T-cell (primary cell): ENCODE data around the gene WDR35. TPM values are rescaled to one million over a fixed set of nuclear protein-coding genes. Genes with fewer than 3 reads are reported as not detected.

ENCODE experiments used
- ATAC-seq, 4 experiments: fragments of 200-7000 bp in 3 of 4; fragments of 150-1000 bp in 1 of 4; cut with Tn5 transposase; replicated peaks in 1 of 4; 1 replicate in 3 of 4; 2 replicates in 1 of 4; pipeline ENCODE4 v1.10.0; 2021; ENCODE audit warnings: moderate library complexity in 3 of 4, mild to moderate bottlenecking in 2 of 4, moderate number of reproducible peaks in 1 of 4
- CTCF ChIA-PET, 2 donors: fragments of 300-600 bp; sonication (Branson Sonifier 250); formaldehyde crosslinking; loops; one replicate each; lab custom pipeline; 2022; ENCODE audit warnings: antibody characterized with exemption in 2 of 2; lab: Charles Lee
- POLR2A ChIA-PET, 2 donors: fragments of 300-600 bp; sonication (Branson Sonifier 250); formaldehyde crosslinking; loops; one replicate each; lab custom pipeline; 2022; ENCODE audit warnings: antibody characterized with exemption in 2 of 2; lab: Charles Lee
- DNase-seq, 35 experiments: peaks; one replicate each; pipeline versions ENCODE4 v3.0.0 to v3.0.0-alpha.2; 2013 to 2023
- H3K27ac ChIP-seq: one replicate; pipeline ENCODE4 v1.5.1; 2013; ENCODE audit warnings: low read length
- H3K27me3 ChIP-seq, 2 experiments: replicated peaks in 1 of 2; 1 replicate in 1 of 2; 2 replicates in 1 of 2; pipeline versions ENCODE4 v1.6.1 to v1.7.0; 2013; ENCODE audit warnings: low read length in 1 of 2, mixed read lengths in 1 of 2; ENCODE audit not compliant: control insufficient read depth in 2 of 2, insufficient read depth in 2 of 2; ENCODE audit errors: extremely low read depth in 1 of 2
- H3K36me3 ChIP-seq, 2 donors: 1 replicate in 1 of 2; 2 replicates in 1 of 2; pipeline versions ENCODE4 v1.6.1 to v1.7.0; 2013; ENCODE audit warnings: low read length in 1 of 2; ENCODE audit not compliant: control insufficient read depth in 2 of 2, insufficient read depth in 1 of 2; ENCODE audit errors: extremely low read depth in 1 of 2
- H3K4me1 ChIP-seq, 2 experiments: 1 replicate in 1 of 2; 2 replicates in 1 of 2; pipeline versions ENCODE4 v1.6.1 to v1.7.0; 2013; ENCODE audit warnings: low read length in 2 of 2, mixed read lengths in 1 of 2; ENCODE audit not compliant: insufficient read depth in 2 of 2, control insufficient read depth in 1 of 2; ENCODE audit errors: extremely low read depth in 1 of 2
- H3K4me3 ChIP-seq, 2 donors: 1 replicate in 1 of 2; 2 replicates in 1 of 2; pipeline versions ENCODE4 v1.5.1 to v1.7.0; 2013; ENCODE audit warnings: mild to moderate bottlenecking in 2 of 2, low read length in 1 of 2, moderate library complexity in 1 of 2; ENCODE audit not compliant: control insufficient read depth in 1 of 2; ENCODE audit errors: extremely low read depth in 1 of 2
- H3K9me3 ChIP-seq: 2 replicates; pipeline ENCODE4 v1.7.0; 2013
- H3K27ac Mint-ChIP-seq, 2 donors: one replicate each; pipeline ENCODE4 v1.8.0; 2020 to 2021; ENCODE audit warnings: mild to moderate bottlenecking in 2 of 2, mixed read lengths in 2 of 2
- H3K27me3 Mint-ChIP-seq, 2 donors: one replicate each; pipeline ENCODE4 v1.8.0; 2021 to 2022; ENCODE audit warnings: mixed read lengths in 2 of 2
- H3K36me3 Mint-ChIP-seq: one replicate; pipeline ENCODE4 v1.8.0; 2021; ENCODE audit warnings: mixed read lengths
- H3K4me1 Mint-ChIP-seq, 3 donors: one replicate each; pipeline ENCODE4 v1.8.0; 2020 to 2022; ENCODE audit warnings: mixed read lengths in 3 of 3, mild to moderate bottlenecking in 1 of 3
- H3K4me3 Mint-ChIP-seq, 3 donors: one replicate each; pipeline ENCODE4 v1.8.0; 2020 to 2022; ENCODE audit warnings: mild to moderate bottlenecking in 3 of 3, mixed read lengths in 3 of 3, moderate library complexity in 3 of 3
- H3K9me3 Mint-ChIP-seq, 3 donors: one replicate each; pipeline ENCODE4 v1.8.0; 2020 to 2022; ENCODE audit warnings: mixed read lengths in 3 of 3
- WGBS: methylation state at CpG from one replicate; pipeline ENCODE4 v1.1.5; 2013; ENCODE audit warnings: missing lambda C conversion rate; ENCODE audit not compliant: insufficient coverage; 5-methylcytosine and 5-hydroxymethylcytosine counted together
- total RNA-seq, 35 experiments: library from RNA in 6 of 35; stranded (reverse) in 6 of 35; fragments of 120-200 nt in 1 of 35; gene quantifications; one replicate each; pipeline versions ENCODE4 v1.2.1 to v1.2.4 and lab custom pipeline; 2013 to 2026

Gene WDR35
- total RNA-seq, 5 donors from 2014 or later (not counting 1 experiment from before 2014, with no cell fraction given), result 3.7 to 5.7 (median 4.9) TPM

- DNase-seq (peak in 3 of 35 experiments; percentile 4 to 17 (median 6)), ATAC-seq (peak; percentile 26 to 69 (median 60))
- H3K9me3 Mint-ChIP-seq, result peaks cover 0 to 4% (median 4%) of the 10 kb centered on the region in 3 donors
- CTCF ChIA-PET, result interaction anchor here in 1 of 2 donors (1.1 to 1.3 kb wide), 2 partner anchors 10 to 18 kb away, joined by 3 to 4 read pairs; no protein-coding TSS in a partner anchor
- H3K4me3 Mint-ChIP-seq, result peak within 1 kb of the TSS; percentile 71 to 75 (median 71)
- Histone ChIP-seq H3K27ac (no peak within 1 kb of the TSS), H3K9me3 (no peaks in the 10 kb centered on the region), H3K4me3 (peak within 1 kb of the TSS; percentile 25 to 54), H3K36me3 (no peaks in the 10 kb centered on the region), H3K27me3 (peaks cover 12 to 31% of the 10 kb centered on the region in 2 experiments), H3K4me1 (peaks cover 4 to 13% of the 10 kb centered on the region in 2 experiments)
- POLR2A ChIA-PET, result no interaction called here
- H3K27ac Mint-ChIP-seq, result no peak within 1 kb of the TSS
- WGBS, result 1% methylated on average over 85 of the region's 87 CpGs
- peaks cover 5 to 13% (median 12%) of the 10 kb centered on the region in 3 donors for H3K4me1 Mint-ChIP-seq
- peaks cover 30 to 44% of the 10 kb centered on the region in 2 donors for H3K27me3 Mint-ChIP-seq
- no peaks in the 10 kb centered on the region for H3K36me3 Mint-ChIP-seq
These were observed 22.6 kb upstream of the WDR35 start, which contains the start of gene MATN3 for GRCh38 chr2:20012282-20013125. TSS of gene MATN3 (minus strand) at chr2:20012668. CDS start at chr2:20012631, 37 bp downstream.

- H3K27me3 ChIP-seq, result peaks cover 12 to 31% of the 10 kb centered on the region in 2 experiments
- no peaks in the 10 kb centered on the region for H3K36me3 ChIP-seq
- H3K4me3 ChIP-seq, result peak overlapping the region in 1 of 2 donors; percentile 6
- Mint-ChIP-seq H3K4me1 (peaks cover 5 to 13% (median 12%) of the 10 kb centered on the region in 3 donors), H3K27ac (no peak overlapping the region), H3K27me3 (peaks cover 32 to 44% of the 10 kb centered on the region in 2 donors), H3K4me3 (peak overlapping the region; percentile 59 to 72 (median 71)), H3K9me3 (peaks cover 0 to 4% (median 4%) of the 10 kb centered on the region in 3 donors), H3K36me3 (no peaks in the 10 kb centered on the region)
- ATAC-seq, result no peak
- H3K9me3 ChIP-seq, result no peaks in the 10 kb centered on the region
- WGBS, result 30% methylated on average over 4 of the region's 4 CpGs
- POLR2A ChIA-PET, result no interaction called here
- H3K27ac ChIP-seq, result no peak overlapping the region
- H3K4me1 ChIP-seq, result peaks cover 4 to 13% of the 10 kb centered on the region in 2 experiments
- CTCF ChIA-PET, result no interaction called here
- no peak for DNase-seq
These were observed 22.1 kb upstream of the WDR35 start for GRCh38 chr2:20012032-20012281.

GRCh38 chr2:20011276-20012031 is 21.5 kb upstream of the WDR35 start:
- Mint-ChIP-seq H3K36me3 (no peaks in the 10 kb centered on the region), H3K9me3 (peaks cover 0 to 4% (median 4%) of the 10 kb centered on the region in 3 donors), H3K27me3 (peaks cover 32 to 44% of the 10 kb centered on the region in 2 donors), H3K27ac (no peak overlapping the region), H3K4me3 (peak overlapping the region; percentile 59 to 72 (median 71)), H3K4me1 (peaks cover 5 to 13% (median 12%) of the 10 kb centered on the region in 3 donors)
- POLR2A ChIA-PET, result no interaction called here
- ATAC-seq (no peak), DNase-seq (no peak)
- H3K27ac ChIP-seq, result no peak overlapping the region
- 96% methylated on average over 3 of the region's 14 CpGs for WGBS
- H3K27me3 ChIP-seq, result peaks cover 12 to 31% of the 10 kb centered on the region in 2 experiments
- H3K36me3 ChIP-seq, result no peaks in the 10 kb centered on the region
- CTCF ChIA-PET, result no interaction called here
- H3K9me3 ChIP-seq, result no peaks in the 10 kb centered on the region
- peaks cover 4 to 13% of the 10 kb centered on the region in 2 experiments for H3K4me1 ChIP-seq
- H3K4me3 ChIP-seq, result peak overlapping the region in 1 of 2 donors; percentile 6

GRCh38 chr2:20008703-20009102 is 18.8 kb upstream of the WDR35 start:
- CTCF ChIA-PET, result no interaction called here
- no peaks in the 10 kb centered on the region for H3K36me3 ChIP-seq
- H3K4me3 ChIP-seq, result no peak overlapping the region
- POLR2A ChIA-PET, result no interaction called here
- WGBS, result 100% methylated on average over 2 of the region's 5 CpGs
- Mint-ChIP-seq H3K4me3 (no peak overlapping the region), H3K4me1 (peaks cover 5 to 13% (median 12%) of the 10 kb centered on the region in 3 donors), H3K27me3 (peaks cover 25 to 35% of the 10 kb centered on the region in 2 donors), H3K36me3 (no peaks in the 10 kb centered on the region), H3K9me3 (no peaks in the 10 kb centered on the region), H3K27ac (no peak overlapping the region)
- DNase-seq (no peak), ATAC-seq (no peak)
- H3K27me3 ChIP-seq, result peaks cover 11 to 30% of the 10 kb centered on the region in 2 experiments
- H3K27ac ChIP-seq, result no peak overlapping the region
- H3K9me3 ChIP-seq, result no peaks in the 10 kb centered on the region
- peaks cover 4 to 13% of the 10 kb centered on the region in 2 experiments for H3K4me1 ChIP-seq

- no peaks in the 10 kb centered on the region for H3K4me1 ChIP-seq
- H3K27ac ChIP-seq, result no peak overlapping the region
- Mint-ChIP-seq H3K4me1 (no peaks in the 10 kb centered on the region), H3K27ac (no peak overlapping the region), H3K9me3 (no peaks in the 10 kb centered on the region), H3K36me3 (no peaks in the 10 kb centered on the region), H3K27me3 (peaks cover 25 to 27% of the 10 kb centered on the region in 2 donors), H3K4me3 (no peak overlapping the region)
- POLR2A ChIA-PET, result no interaction called here
- H3K36me3 ChIP-seq, result no peaks in the 10 kb centered on the region
- no peak overlapping the region for H3K4me3 ChIP-seq
- no peak for ATAC-seq
- 88% methylated on average over 17 of the region's 17 CpGs for WGBS
- H3K9me3 ChIP-seq, result no peaks in the 10 kb centered on the region
- CTCF ChIA-PET, result interaction anchor here in 1 of 2 donors (0.7 kb wide), 1 partner anchor 96 kb away, joined by 3 read pairs; no protein-coding TSS in a partner anchor
- DNase-seq, result no peak
- peaks cover under 1 to 10% of the 10 kb centered on the region in 2 experiments for H3K27me3 ChIP-seq
These were observed 16.1 kb upstream of the WDR35 start for GRCh38 chr2:20005891-20006470.
